Measurements from ENCODE around the gene NSMCE1. TPM values are rescaled to one million over a fixed set of nuclear protein-coding genes. Genes with fewer than 3 reads are reported as not detected.
"Not testable (repeated sequence)": the region's sequence is repeated elsewhere in the genome, so short reads cannot be mapped to it uniquely, and the experiment has no call there.

The NSMCE1 gene
- polyA plus RNA-seq, 3 donors: 75.7 to 87.5 (median 87.5) TPM

- not testable (repeated sequence) for DNase-seq
Measured at GRCh38 chr16:27274424-27274874, 5.9 kb upstream of the NSMCE1 start.

DNA sequence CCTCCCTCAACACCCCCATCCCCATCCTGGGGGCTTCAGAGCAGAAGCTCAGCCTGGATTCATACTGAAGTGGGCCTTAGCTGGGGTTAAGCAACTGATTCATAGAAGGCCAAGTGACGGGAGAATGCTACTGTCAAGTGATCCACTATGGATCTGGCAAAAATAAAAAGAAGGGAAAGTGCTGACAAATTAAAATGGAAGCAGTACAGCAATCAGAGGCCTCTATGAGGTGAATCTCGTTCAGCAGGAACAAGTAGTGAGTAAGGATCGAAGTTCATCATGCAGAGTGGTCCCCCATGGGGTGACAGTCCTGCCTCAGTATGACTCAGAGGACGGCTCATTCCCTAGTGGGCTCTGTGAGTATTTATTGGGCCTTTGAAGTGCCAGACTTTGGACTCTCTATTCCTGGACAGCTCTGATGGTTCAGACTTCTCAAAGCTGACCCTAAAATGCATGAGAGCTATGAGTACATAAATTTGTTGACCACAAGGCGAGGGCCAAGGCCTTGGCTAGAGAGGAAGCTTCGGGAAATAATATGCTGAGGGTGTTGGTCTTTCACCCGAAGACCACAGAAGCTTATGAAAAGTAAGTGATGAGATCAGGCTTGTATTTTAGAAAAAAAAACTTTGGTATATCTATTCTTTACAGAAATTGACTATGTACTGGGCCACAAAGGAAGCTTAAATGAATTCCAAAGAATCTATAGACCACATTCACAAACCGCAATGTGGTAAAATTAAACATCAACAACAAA lies 5.3 kb upstream of the NSMCE1 start:
- DNase-seq: no peak

DNA sequence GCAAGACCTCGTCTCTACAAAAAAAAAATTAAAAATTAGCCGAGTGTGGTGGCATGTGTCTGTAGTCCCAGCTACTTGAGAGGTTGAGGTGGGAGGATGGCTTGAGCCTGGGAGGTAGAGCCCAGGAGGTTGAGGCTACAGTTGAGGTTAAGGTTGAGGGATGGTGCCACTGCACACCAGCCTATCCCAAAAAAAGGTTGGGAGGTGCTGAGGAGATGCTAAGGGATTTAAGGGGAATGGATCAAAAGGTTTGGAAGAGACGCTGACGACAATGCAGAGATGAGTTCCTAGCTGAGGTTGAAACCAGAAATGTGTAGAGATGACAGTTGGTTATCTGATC lies 4.7 kb upstream of the NSMCE1 start:
- no peak for DNase-seq

GRCh38 chr16:27272697-27273096 lies 4.1 kb upstream of the NSMCE1 start:
- not testable (repeated sequence) for DNase-seq

GRCh38 chr16:27272076-27272475 lies 3.5 kb upstream of the NSMCE1 start:
- no peak for DNase-seq

DNA sequence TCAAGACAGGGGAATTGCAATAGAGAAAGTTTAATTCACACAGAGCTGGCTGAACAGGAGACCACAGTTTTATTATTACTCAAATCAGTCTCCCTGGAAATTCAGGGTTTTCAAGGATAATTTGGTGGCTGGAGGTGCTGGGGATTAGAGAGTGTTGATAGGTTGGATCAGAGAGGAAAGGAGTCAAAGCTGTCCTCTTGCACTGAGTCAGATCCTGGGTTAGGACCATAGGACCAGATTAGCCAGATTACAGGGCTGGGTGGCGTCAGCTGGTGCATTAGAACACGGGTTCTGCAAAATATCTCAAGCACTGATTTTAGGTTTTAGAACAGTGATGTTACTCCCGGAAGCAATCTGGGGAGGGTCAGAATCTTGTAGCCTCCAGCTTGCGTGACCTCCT lies 1.8 kb upstream of the NSMCE1 start:
- no peak for DNase-seq

- DNase-seq: no peak
Measured at GRCh38 chr16:27269300-27270150, 953 bp upstream of the NSMCE1 start.

DNA sequence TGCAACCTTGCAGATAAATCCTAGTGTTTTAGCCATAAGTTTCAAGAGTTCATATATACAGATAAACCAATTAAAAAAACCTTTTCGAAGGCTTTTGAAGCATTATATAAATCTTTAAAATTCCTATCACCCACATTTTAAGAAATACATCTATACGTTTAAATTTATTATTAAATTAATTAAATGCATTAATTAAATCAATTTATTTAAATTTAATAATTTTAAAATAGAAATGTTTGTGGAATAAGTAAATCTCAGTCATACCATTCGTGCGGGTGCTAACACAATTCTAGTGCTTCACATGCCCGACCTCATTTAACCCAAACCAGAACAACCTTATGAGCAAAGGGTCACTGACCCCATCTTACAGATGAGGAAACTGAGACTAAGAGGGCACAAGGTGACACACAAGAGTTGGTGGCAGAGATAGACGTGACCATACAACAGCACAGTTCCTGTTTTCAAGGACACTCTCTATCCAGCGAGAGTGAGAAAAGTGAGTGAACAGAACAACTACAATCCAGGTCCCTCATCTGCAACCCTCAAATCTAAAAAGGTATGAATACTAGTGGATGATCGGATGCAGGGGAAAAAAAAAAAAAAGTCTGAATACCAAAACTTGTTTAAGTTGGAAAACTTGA lies 1.4 kb downstream of the NSMCE1 start:
- DNase-seq: no peak

DNA sequence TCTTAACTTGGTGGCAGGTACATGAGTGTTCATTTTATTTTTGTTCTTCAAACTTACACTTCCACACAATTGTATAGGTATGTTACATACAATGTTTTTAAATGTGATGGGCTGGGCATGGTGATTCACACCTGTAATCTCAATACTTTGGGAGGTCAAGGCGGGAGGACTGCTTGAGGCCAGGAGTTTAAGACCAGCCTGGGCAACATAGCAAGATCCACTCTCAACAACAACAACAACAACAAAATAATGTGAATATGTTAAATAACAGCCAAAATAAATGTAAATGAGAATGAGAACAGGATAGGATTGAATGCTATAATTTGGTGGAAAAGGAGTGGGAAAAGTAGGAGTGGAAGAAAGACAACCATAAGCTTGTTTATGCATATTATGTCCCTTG lies 2.6 kb downstream of the NSMCE1 start:
- no peak for DNase-seq

DNA sequence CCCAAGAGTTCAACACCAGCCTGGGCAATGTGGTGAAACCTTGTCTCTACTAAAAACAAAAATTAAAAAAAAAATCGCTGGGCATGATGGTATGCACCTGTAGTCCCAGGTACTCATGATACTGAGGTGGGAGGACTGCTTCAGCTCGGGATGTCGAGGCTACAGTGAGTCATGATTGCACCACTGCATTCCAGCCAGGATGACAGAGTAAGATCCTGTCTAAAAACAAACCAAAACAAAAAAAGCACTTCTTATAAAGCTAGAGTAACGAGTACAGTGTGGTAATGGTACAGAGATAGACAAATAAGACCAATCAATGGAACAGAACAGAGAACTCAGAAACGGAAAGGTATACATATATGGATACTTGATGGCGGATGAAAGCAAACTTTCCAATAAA lies 4.4 kb downstream of the NSMCE1 start:
- no peak for DNase-seq

GRCh38 chr16:27262904-27263423 lies 5.6 kb downstream of the NSMCE1 start:
- not testable (repeated sequence) for DNase-seq

GRCh38 chr16:27259710-27260109 lies 8.9 kb downstream of the NSMCE1 start:
- DNase-seq: no peak

DNA sequence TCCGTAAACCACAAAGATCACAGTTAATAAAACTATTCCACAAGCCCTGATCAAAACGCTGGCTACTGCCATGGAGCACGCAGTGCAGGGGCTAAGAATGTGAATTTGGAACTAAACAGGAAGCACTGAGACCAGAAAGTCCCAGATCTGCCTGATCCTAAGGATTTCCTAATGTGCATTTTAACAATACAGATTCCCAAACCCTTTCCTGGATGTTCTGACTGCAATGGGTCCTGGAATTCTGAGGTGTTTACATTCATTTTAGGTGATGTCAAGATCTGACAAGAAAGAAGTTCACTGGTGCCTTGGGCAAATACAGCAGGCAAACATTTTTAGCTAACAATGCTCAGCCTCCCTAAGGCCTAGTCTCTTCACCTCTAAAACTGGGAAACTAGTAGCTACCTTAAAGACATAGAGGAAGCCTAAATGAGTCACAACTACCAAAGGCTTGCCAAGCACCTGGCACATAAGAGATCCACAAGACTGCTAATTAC lies 10.3 kb downstream of the NSMCE1 start:
- DNase-seq: no peak

DNA sequence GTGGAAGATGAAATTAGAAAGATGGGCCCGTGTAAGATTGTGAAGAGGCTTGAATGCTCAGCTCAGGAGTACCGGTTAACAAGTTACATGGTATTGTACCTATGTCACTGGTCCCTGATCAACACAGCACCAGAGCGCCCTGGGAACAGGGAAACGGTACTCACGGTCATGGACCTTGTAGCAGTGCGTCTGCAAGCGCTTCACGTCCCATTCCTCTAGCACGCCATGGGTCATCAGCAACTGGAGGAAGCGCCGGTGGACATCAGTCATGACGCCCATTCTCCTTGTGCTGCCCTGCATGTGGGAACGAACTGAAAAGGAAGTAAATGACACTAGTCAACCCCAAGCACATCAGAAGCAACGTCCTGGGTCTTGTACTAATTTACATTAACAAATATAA lies 11.3 kb downstream of the NSMCE1 start:
- no peak for DNase-seq

GRCh38 chr16:27256861-27257260 lies 11.7 kb downstream of the NSMCE1 start:
- no peak for DNase-seq

GRCh38 chr16:27254262-27254811 lies 14.2 kb downstream of the NSMCE1 start:
- no peak for DNase-seq

DNA sequence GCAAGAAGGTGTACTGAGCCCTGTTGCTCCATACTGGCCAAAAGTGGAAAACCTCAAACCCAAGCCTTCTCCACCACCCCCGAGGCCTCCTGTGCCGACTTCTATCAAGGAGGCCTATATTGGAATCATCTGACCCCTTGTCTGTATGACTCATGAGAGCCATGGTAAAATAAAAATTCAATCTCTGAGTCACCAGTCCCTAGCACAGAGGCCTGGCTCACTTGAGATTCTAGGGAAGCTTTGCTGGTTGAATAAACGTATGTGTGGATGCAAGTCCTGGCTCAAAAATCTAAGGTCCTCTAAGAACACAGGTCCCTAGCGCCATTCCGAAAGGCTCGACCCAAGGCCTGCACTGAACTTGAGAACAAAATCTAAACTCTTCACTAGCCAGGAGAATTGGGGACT lies 15.0 kb downstream of the NSMCE1 start:
- no peak for DNase-seq

DNA sequence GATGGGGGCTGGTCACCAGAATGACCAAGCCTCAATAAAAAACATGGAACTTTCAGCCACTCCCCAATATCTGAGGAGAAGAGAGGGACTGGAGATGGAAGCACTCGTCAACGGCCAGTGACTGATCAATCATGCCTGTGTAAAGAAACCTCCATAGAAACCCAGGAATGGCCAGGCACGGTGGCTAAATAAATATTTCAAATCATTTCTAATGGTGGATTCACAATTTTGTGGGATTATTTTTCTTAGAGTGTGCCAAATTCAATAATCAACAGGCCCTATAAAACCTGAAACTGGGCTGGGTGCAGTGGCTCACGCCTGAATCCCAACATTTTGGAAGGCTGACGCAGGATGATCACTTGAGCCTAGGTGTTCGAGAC lies 16.4 kb downstream of the NSMCE1 start:
- DNase-seq: no peak

- DNase-seq: no peak
Measured at GRCh38 chr16:27251541-27252205, 16.9 kb downstream of the NSMCE1 start.

GRCh38 chr16:27248886-27249285 lies 19.7 kb downstream of the NSMCE1 start:
- DNase-seq: not testable (repeated sequence)

DNA sequence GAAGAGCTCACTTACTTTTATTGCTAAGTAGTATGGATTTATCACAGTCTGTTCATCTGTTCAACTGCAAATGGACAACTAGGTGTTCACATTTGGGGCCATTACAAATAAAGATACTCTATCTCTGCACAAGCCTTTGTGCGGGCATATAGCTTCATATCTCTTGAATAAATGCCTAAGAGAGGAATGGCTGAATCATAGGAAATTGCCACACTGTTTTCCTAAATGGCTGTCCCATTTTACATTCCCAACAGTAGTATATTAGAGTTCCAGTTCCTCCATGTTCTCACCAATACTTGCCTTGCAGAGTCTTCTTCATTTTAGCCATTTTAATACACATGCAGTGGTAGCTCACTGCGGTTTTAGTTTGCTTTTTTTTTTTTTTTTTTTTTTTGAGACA lies 20.5 kb downstream of the NSMCE1 start:
- DNase-seq: no peak

Data from renal pelvis (tissue), 4 donors.